Measurements from ENCODE around the gene ZBTB22.
"Not testable (repeated sequence)": the region's sequence is repeated elsewhere in the genome, so short reads cannot be mapped to it uniquely, and the experiment has no call there.

The ZBTB22 gene

GRCh38 chr6:33285214-33285613 is 32.3 kb downstream of the ZBTB22 start:
- not testable (repeated sequence) for FAIRE-seq; DNase-seq (ENCODE audit: insufficient read length, low spot score)

DNA sequence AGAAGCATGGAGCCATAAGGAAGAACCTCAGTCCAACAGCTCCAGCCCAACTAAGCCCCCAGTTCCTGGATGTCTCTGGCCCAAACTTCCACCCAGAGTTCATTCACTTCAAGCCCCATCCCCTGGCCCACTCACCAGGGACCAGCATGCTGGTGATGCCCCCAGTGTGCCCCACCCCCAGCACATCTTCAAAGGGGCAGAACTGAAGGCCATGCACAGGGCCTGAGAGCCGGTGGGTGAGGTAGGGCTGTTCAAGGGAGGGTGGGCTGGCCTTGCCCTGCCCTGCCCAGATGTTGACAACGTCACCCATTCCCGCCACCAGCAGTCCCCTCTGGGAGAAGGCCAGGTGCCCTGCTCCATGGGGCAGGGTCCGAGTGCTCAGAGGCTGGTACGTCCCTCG is 37.0 kb downstream of the ZBTB22 start:
- no peak for FAIRE-seq
- no peak for DNase-seq (ENCODE audit: insufficient read length, low spot score)

GRCh38 chr6:33279971-33280511 is 37.5 kb downstream of the ZBTB22 start:
- DNase-seq (ENCODE audit: insufficient read length, low spot score) (no peak), FAIRE-seq (no peak)

DNA sequence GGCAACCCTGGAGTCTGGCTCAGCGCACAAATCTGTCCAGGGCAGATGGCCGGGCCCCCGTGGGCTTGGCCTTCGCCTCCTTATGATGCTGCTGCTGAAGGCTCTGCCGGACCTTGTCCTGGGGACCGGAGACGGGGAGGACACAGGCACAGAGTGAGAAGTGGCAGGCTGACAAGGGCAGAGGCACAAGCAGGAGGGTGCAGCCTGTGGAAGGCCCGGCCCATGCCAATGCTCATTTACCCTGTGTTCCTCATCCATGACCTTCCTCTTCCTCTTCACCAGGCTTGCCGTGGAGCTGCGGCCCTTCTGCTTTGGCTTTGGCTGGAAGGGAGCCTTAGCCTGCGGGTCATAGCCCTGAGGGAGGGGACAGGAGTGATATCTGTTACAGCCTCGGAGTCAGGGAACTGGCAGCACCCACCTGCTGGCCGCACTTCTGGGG is 38.3 kb downstream of the ZBTB22 start:
- DNase-seq (ENCODE audit: insufficient read length, low spot score) (no peak), FAIRE-seq (no peak)

DNA sequence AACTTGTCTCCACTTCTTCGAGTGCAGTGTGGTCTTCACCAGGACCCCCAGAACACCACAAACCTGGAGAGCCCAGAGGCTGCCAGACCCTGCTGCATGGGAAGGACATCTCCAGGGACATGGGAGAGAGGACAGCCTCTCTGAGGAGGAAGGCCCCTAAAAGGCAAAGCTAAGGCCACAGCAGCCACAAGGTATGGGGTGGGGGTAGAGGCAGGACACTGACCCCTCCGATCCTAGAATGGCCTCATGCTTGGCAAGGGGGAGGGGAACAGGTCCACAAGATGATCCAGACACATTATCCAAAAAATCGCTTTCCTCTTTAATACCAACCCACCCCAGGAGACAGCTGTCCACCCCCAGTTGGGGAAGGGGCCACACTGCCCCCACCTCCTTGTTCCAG is 38.7 kb downstream of the ZBTB22 start:
- FAIRE-seq (no peak), DNase-seq (ENCODE audit: insufficient read length, low spot score) (no peak)

DNA sequence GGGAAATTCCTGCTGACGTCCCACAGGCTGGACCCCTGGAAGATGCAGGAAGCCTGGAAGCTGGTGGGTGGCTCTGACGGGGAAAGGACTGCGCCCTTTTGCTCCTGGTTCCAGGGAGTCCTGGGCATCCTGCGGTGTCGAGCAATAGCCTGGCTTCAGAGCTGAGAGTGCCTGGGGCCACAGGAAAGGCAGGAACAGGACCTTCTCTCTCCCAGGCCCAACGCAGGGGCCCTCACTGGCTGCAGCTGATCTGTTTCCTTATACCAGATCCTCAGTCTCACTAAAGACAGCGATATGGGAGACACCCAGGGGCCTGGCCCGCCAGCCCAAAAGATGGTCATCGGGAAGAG is 39.2 kb downstream of the ZBTB22 start:
- FAIRE-seq (no peak), DNase-seq (ENCODE audit: insufficient read length, low spot score) (no peak)

DNA sequence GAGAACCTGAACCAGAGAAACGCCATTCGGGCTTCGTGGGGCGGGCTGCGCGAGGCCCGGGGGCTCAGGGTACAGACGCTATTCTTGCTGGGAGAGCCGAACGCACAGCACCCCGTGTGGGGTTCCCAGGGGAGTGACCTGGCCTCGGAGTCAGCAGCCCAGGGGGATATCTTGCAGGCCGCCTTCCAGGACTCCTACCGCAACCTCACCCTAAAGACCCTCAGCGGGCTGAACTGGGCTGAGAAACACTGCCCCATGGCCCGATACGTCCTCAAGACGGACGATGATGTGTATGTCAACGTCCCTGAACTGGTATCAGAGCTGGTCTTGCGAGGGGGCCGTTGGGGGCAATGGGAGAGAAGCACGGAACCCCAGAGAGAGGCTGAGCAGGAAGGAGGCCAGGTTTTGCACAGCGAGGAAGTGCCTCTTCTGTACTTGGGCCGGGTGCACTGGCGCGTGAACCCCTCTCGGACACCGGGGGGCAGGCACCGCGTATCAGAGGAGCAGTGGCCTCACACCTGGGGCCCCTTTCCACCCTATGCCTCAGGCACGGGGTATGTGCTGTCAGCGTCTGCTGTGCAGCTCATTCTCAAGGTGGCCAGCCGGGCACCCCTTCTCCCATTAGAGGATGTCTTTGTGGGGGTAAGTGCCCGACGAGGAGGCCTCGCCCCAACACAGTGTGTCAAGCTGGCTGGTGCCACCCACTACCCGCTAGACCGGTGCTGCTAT is 39.7 kb downstream of the ZBTB22 start:
- no peak for FAIRE-seq
- no peak for DNase-seq (ENCODE audit: insufficient read length, low spot score)

DNA sequence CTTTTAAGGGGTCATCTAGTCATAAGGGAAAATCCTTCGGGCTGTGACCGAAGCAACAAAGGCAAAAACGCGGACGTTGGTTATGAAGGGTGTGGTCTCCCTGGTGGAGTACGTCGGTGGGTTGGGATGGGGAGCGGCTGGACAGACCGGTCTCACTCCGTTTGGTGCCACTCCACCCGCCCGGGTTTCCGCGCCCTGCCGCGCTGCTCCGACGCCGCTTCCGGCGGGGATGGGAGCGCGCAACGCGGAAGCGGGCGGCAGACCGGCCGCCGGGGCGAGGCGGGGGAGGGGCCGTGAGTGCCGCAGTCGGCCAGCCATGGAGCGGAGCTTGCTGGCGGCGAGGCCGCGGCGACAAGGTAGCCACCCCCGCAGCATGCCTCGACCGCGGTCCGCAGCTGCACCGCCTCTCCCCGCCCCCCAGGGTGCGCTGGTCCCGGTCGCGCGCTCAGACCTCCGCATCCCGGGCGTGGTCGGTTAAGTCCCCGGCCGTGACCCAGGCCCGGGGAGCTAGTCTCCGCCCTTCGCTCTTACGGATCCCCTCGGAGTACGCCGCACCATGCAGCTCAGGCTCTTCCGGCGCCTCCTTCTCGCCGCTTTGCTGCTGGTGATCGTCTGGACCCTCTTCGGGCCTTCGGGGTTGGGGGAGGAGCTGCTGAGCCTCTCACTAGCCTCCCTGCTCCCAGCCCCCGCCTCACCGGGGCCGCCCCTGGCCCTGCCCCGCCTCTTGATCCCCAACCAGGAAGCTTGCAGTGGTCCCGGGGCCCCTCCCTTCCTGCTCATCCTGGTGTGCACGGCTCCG is 40.5 kb downstream of the ZBTB22 start, which contains the start of gene B3GALT4:
Gene B3GALT4, plus strand, starts transcription at position 260 of the 799 bp plus-strand sequence. Its CDS starts 297 bp downstream, at position 557.
- peak; percentile 45 for FAIRE-seq
- DNase-seq (ENCODE audit: insufficient read length, low spot score), result no peak

DNA sequence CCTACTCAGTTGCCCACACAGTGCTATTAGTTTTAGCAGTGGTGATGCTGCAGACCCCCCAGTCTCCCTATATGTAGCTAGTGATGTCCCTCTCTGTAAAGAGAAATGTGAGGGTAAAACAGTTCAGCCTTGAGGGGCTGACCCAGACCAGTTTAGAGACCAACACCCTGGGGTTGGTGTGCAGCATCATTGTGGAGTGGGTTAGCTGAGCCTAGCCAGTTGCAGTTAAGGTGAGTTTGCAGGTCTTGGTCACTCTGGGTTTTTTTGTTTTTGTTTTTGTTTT is 41.0 kb downstream of the ZBTB22 start:
- no peak for FAIRE-seq
- DNase-seq (ENCODE audit: insufficient read length, low spot score), result no peak

DNA sequence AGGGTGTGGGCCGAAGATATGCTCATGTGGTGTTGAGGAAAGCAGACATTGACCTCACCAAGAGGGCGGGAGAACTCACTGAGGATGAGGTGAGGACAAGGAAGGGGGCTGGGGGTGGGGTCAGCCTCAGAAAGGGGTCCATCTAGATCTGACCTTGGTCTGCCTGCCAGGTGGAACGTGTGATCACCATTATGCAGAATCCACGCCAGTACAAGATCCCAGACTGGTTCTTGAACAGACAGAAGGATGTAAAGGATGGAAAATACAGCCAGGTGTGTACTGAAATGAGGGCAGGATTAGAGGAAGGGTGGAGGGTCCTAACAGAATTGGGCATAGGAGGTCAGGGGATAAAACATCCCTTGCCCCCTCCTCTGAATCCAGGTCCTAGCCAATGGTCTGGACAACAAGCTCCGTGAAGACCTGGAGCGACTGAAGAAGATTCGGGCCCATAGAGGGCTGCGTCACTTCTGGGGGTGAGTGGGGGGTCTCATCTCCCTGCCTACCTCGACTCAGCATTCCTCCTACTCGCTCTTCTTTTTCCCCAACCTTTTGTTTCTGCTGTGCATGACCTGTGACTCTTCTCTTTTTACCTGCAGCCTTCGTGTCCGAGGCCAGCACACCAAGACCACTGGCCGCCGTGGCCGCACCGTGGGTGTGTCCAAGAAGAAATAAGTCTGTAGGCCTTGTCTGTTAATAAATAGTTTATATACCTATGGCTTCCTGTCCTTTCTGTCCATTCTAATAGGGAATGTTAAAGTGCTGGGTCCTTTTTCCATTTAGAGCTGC is 41.6 kb downstream of the ZBTB22 start:
- not testable (repeated sequence) for DNase-seq (ENCODE audit: insufficient read length, low spot score)

GRCh38 chr6:33273924-33274902 is 43.3 kb downstream of the ZBTB22 start:
- DNase-seq (ENCODE audit: insufficient read length, low spot score), result no peak
- FAIRE-seq, result no peak

More for the DNA sequence above, 41.6 kb downstream of the ZBTB22 start:
- FAIRE-seq, result not testable (repeated sequence)

DNA sequence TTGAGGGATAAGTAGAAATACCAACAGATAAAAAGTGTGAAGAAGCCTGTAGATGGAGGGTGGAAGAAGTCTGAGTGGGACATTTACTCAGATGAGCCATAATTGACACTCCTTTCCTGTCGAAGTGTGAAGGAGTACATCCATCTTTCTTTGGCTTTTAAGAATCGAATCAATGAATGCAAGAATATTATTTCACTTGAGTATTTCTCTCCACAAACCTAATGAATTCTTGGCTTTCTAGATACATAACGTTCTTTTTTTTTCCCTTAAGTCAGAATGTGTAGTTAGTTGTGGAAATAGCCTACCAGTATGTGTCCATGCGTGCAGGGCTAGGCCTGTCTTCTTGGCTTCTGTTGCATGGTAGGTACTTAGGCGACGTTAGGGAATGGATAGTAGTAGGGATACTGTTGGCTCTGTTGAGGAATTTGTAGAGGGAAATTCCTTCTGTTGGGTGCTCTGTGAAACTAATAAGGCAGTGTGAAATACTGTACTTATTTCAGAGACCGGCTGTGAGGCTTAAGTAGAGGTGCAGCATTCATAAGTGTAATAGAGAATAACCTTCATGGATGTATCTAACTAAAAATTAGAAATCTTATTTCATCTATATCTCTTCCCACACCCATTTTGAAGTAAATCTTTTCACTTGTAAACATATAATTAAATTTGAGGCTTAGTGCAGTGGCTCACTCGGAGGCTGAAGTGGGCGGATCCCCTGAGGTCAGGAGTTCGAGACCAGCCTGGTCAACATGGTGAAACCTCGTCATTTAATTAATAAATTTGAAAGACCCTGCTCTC is 44.2 kb downstream of the ZBTB22 start:
- no peak for DNase-seq (ENCODE audit: insufficient read length, low spot score)
- no peak for FAIRE-seq

GRCh38 chr6:33272275-33273128 is 45.0 kb downstream of the ZBTB22 start:
- DNase-seq (ENCODE audit: insufficient read length, low spot score) (no peak), FAIRE-seq (no peak)

GRCh38 chr6:33271468-33272274 is 45.9 kb downstream of the ZBTB22 start, which contains the start of the genes RPS18 and VPS52:
Gene RPS18 (plus strand): TSS chr6:33272075. CDS start chr6:33272120, 45 bp downstream.
Gene VPS52 (minus strand): TSS chr6:33271876. CDS start chr6:33271675, 201 bp downstream.
- FAIRE-seq (peak; percentile 97), DNase-seq (ENCODE audit: insufficient read length, low spot score) (peak; percentile 73)

GRCh38 chr6:33271117-33271467 is 46.5 kb downstream of the ZBTB22 start:
- FAIRE-seq (no peak), DNase-seq (ENCODE audit: insufficient read length, low spot score) (no peak)

All from GM19239 (cell line).